GM12878 (cell line): ENCODE data around the gene VPS8. TPM values are rescaled to one million over a fixed set of nuclear protein-coding genes. Genes with fewer than 3 reads are reported as not detected.

Experiments
- ATAC-seq: fragments of 200-7000 bp; cut with Tn5 transposase; 3 replicates; pipeline ENCODE4 v1.9.1; 2020; ENCODE audit warnings: mild to moderate bottlenecking, moderate library complexity
- BruUV-seq: library from RNA; stranded (reverse); fragments of 400-500 nt; replicated peaks from 2 replicates; lab custom pipeline; 2021; lab: Mats Ljungman, UMichigan
- CTCF ChIA-PET: fragments of 300-600 bp; sonication (Branson Sonifier 250); formaldehyde crosslinking; extraction: SDS; loops from one replicate; lab custom pipeline; 2021; ENCODE audit warnings: inconsistent platforms; lab: Yijun Ruan, JAX
- POLR2A ChIA-PET: fragments of 350-600 bp; formaldehyde crosslinking; extraction: SDS; loops from one replicate; lab custom pipeline; 2021; ENCODE audit warnings: inconsistent platforms; lab: Charles Lee
- RAD21 ChIA-PET: fragments of 300-600 bp; sonication (Branson Sonifier 250); formaldehyde crosslinking; loops from one replicate; lab custom pipeline; 2023; ENCODE audit warnings: antibody characterized with exemption; ENCODE audit not compliant: unreplicated experiment; lab: Charles Lee
- SMC1A ChIA-PET: fragments of 300-600 bp; sonication (Branson Sonifier 250); formaldehyde crosslinking; loops from one replicate; lab custom pipeline; 2023; ENCODE audit not compliant: unreplicated experiment, uncharacterized antibody; lab: Charles Lee
- DNase-seq: peaks from one replicate; pipeline ENCODE4 v3.0.0-alpha.2; 2011; ENCODE audit warnings: low read depth, low spot score
- FAIRE-seq: peaks from 3 replicates; lab custom pipeline; 2011; peaks lifted over from hg19 to GRCh38; lab: Jason Lieb, UNC
- H2AFZ ChIP-seq: 2 replicates; pipeline ENCODE4 v1.6.0; 2011; ENCODE audit warnings: low read depth, low read length, control low read depth; ENCODE audit not compliant: control insufficient read depth
- H3K27ac ChIP-seq: 2 replicates; pipeline ENCODE4 v1.5.1; 2011; ENCODE audit warnings: control low read depth; ENCODE audit not compliant: control insufficient read depth, insufficient read depth
- H3K27me3 ChIP-seq, 2 experiments: replicated peaks in 1 of 2; 2 replicates each; pipeline versions ENCODE4 v1.6.0 to v1.6.1; 2011; ENCODE audit warnings: low read length in 1 of 2; ENCODE audit not compliant: control insufficient read depth in 2 of 2, insufficient read depth in 2 of 2
- H3K36me3 ChIP-seq, 2 experiments: 2 replicates each; pipeline ENCODE4 v1.5.1; 2011; ENCODE audit warnings: low read length in 1 of 2; ENCODE audit not compliant: control insufficient read depth in 2 of 2, insufficient read depth in 2 of 2
- H3K4me1 ChIP-seq: 2 replicates; pipeline ENCODE4 v1.6.1; 2011; ENCODE audit warnings: mild to moderate bottlenecking, low read length, moderate library complexity, mixed read lengths; ENCODE audit not compliant: control insufficient read depth, insufficient read depth
- H3K4me2 ChIP-seq: 2 replicates; pipeline ENCODE4 v1.6.0; 2011; ENCODE audit warnings: control low read depth; ENCODE audit not compliant: control insufficient read depth, insufficient read depth
- H3K4me3 ChIP-seq: fragments of 200-600 bp; sonication (generic); 2 replicates; pipeline ENCODE4 v1.5.1; 2016
- H3K79me2 ChIP-seq: 2 replicates; pipeline ENCODE4 v1.6.0; 2011; ENCODE audit warnings: low read length; ENCODE audit not compliant: control insufficient read depth, insufficient read depth
- H3K9ac ChIP-seq: 2 replicates; pipeline ENCODE4 v1.8.0; 2011; ENCODE audit warnings: low read length, control low read depth, mixed read lengths; ENCODE audit not compliant: control insufficient read depth, insufficient read depth
- H3K9me3 ChIP-seq: replicated peaks from 3 replicates; pipeline ENCODE4 v1.5.1; 2011; ENCODE audit warnings: mild to moderate bottlenecking, low read length; ENCODE audit not compliant: control insufficient read depth, insufficient read depth
- H4K20me1 ChIP-seq: 2 replicates; pipeline ENCODE4 v1.6.0; 2011; ENCODE audit not compliant: control insufficient read depth, insufficient read depth
- DPF2 ChIP-seq: fragments of 450-650 bp; IDR thresholded peaks from 2 replicates; pipeline ENCODE4 v1.6.1; 2017; ENCODE audit warnings: mild to moderate bottlenecking
- EED ChIP-seq: sonication (generic); IDR thresholded peaks from 2 replicates; pipeline ENCODE4 v1.6.1; 2016; ENCODE audit warnings: antibody characterized with exemption, low read depth
- HDAC2 ChIP-seq: fragments of 200-600 bp; sonication (generic); IDR thresholded peaks from 2 replicates; pipeline ENCODE4 v1.6.1; 2017
- KDM1A ChIP-seq: fragments of 200-600 bp; sonication (generic); IDR thresholded peaks from 2 replicates; pipeline ENCODE4 v1.6.1; 2016; ENCODE audit warnings: borderline replicate concordance
- NR2F1 ChIP-seq: fragments of 450-650 bp; conservative IDR thresholded peaks from 2 replicates; pipeline ENCODE4 v1.6.1; 2017; ENCODE audit warnings: mild to moderate bottlenecking
- POLR2A ChIP-seq: IDR thresholded peaks from 2 replicates; pipeline ENCODE4 v1.6.1; 2011; ENCODE audit warnings: low read depth, mild to moderate bottlenecking, low read length
- RBBP5 ChIP-seq: fragments of 200-600 bp; sonication (generic); conservative IDR thresholded peaks from 2 replicates; pipeline ENCODE4 v1.6.1; 2016
- RELA ChIP-seq: fragments of 450-650 bp; IDR thresholded peaks from 2 replicates; pipeline ENCODE4 v1.8.0; 2014; ENCODE audit warnings: borderline replicate concordance; ENCODE audit not compliant: partially characterized antibody
- SIN3A ChIP-seq: IDR thresholded peaks from 2 replicates; pipeline ENCODE4 v1.6.1; 2012; ENCODE audit warnings: low read depth, low read length, improper control_type of control experiment
- SMAD1 ChIP-seq: fragments of 450-650 bp; IDR thresholded peaks from 2 replicates; pipeline ENCODE4 v1.6.1; 2018; ENCODE audit warnings: mild to moderate bottlenecking, low read depth; ENCODE audit not compliant: partially characterized antibody
- SMARCA5 ChIP-seq: fragments of 450-650 bp; IDR thresholded peaks from 2 replicates; pipeline ENCODE4 v1.6.1; 2017; ENCODE audit warnings: mild to moderate bottlenecking
- TARDBP ChIP-seq: IDR thresholded peaks from 2 replicates; pipeline ENCODE4 v1.6.1; 2016; ENCODE audit warnings: borderline replicate concordance
- TCF7 ChIP-seq: IDR thresholded peaks from 2 replicates; pipeline ENCODE4 v1.6.1; 2014; ENCODE audit warnings: antibody characterized with exemption, borderline replicate concordance
- YBX1 ChIP-seq: fragments of 450-650 bp; IDR thresholded peaks from 2 replicates; pipeline ENCODE4 v1.6.1; 2016; ENCODE audit warnings: antibody characterized with exemption
- ZZZ3 ChIP-seq: IDR thresholded peaks from 2 replicates; pipeline ENCODE4 v1.6.1; 2011; ENCODE audit warnings: low read depth; ENCODE audit not compliant: control insufficient read depth, insufficient read length
- WGBS: methylation state at CpG from one replicate; pipeline ENCODE4 v1.1.6; 2016; ENCODE audit warnings: low lambda C conversion rate; ENCODE audit not compliant: insufficient replicate concordance, insufficient coverage; ENCODE audit errors: missing lambda C conversion rate; 5-methylcytosine and 5-hydroxymethylcytosine counted together
- in situ Hi-C: fragments of 300-500 bp; cut with MboI; formaldehyde crosslinking; loops from 9 replicates; pipeline ENCODE4 v1.14.3; 2018; ENCODE audit warnings: mixed read lengths
- intact Hi-C: fragments of 100-400 bp; cut with micrococcal nuclease; formaldehyde crosslinking; loops from one replicate; pipeline ENCODE4 v1.14.2; 2022; ENCODE audit not compliant: unreplicated experiment
- polyA plus RNA-seq, 11 experiments: library from polyadenylated mRNA; depleted of rRNA in 4 of 11; unstranded in 6 of 11; stranded (reverse) in 5 of 11; fragments of >200 nt; fragmentation: Nextera tagmentation in 4 of 11; fragmentation: Illumina TruSeq in 1 of 11; extraction: Ambion mirVana in 4 of 11; extraction: Trizol in 1 of 11; gene quantifications; 1 replicate in 1 of 11; 2 replicates in 10 of 11; pipeline versions ENCODE4 v1.2.1 to v1.2.3, GENCODE V29; 2011 to 2016; ENCODE audit warnings: inconsistent platforms in 2 of 11, missing spikeins in 2 of 11, low read depth in 1 of 11
- total RNA-seq, 4 experiments: library from RNA; depleted of rRNA in 3 of 4; stranded (reverse); fragments of >200 nt in 3 of 4; fragmentation: Illumina TruSeq in 1 of 4; extraction: Trizol in 1 of 4; gene quantifications; 2 replicates each; pipeline versions ENCODE4 v1.2.1 to v1.2.3, GENCODE V29; 2013 to 2021
- TF ChIP-seq, protein P1 (sequence below): fragments of 450-650 bp; IDR thresholded peaks from 2 replicates; pipeline ENCODE4 v1.6.1; 2016; ENCODE audit warnings: mild to moderate bottlenecking, moderate library complexity, borderline replicate concordance
- TF ChIP-seq, protein P2 (sequence below): fragments of 450-650 bp; IDR thresholded peaks from 2 replicates; pipeline ENCODE4 v1.6.1; 2017; ENCODE audit warnings: mild to moderate bottlenecking, low read depth, inconsistent platforms; ENCODE audit not compliant: poor library complexity, severe bottlenecking

Gene VPS8
- total and polyA plus RNA-seq, 10 of the 15 experiments (the other 5 are each of a cell fraction or from before 2014, with no cell fraction given): 8.9 to 34.7 (median 20.9) TPM

DNA sequence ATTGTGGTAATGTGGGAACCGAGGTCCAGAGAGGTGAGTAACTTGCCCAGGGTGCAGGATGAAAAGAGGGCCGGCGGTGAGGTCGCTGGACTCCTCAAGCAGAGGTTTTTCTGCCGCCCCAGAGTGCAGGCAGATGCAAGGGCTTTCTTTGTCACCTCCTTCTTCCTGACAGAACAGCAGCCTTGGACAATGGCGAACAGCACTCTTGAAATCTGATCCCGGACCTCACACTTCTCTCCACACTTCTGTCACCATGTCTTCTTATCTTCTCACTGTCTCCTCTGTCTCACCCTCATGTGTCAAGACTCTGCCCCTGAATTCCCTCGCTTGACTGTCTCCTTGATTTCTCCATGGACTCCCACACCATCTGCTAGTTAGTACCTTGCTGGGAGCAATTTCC lies 15.4 kb upstream of the VPS8 start (continued):
- TF ChIP-seq DPF2 (no peak), KDM1A (no peak), SMARCA5 (no peak), HDAC2 (no peak), TARDBP (no peak), NR2F1 (no peak), TCF7 (no peak), YBX1 (no peak), RBBP5 (no peak), EED (no peak)
- TF ChIP-seq, protein P1, sequence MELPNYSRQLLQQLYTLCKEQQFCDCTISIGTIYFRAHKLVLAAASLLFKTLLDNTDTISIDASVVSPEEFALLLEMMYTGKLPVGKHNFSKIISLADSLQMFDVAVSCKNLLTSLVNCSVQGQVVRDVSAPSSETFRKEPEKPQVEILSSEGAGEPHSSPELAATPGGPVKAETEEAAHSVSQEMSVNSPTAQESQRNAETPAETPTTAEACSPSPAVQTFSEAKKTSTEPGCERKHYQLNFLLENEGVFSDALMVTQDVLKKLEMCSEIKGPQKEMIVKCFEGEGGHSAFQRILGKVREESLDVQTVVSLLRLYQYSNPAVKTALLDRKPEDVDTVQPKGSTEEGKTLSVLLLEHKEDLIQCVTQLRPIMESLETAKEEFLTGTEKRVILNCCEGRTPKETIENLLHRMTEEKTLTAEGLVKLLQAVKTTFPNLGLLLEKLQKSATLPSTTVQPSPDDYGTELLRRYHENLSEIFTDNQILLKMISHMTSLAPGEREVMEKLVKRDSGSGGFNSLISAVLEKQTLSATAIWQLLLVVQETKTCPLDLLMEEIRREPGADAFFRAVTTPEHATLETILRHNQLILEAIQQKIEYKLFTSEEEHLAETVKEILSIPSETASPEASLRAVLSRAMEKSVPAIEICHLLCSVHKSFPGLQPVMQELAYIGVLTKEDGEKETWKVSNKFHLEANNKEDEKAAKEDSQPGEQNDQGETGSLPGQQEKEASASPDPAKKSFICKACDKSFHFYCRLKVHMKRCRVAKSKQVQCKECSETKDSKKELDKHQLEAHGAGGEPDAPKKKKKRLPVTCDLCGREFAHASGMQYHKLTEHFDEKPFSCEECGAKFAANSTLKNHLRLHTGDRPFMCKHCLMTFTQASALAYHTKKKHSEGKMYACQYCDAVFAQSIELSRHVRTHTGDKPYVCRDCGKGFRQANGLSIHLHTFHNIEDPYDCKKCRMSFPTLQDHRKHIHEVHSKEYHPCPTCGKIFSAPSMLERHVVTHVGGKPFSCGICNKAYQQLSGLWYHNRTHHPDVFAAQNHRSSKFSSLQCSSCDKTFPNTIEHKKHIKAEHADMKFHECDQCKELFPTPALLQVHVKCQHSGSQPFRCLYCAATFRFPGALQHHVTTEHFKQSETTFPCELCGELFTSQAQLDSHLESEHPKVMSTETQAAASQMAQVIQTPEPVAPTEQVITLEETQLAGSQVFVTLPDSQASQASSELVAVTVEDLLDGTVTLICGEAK: no peak

DNA sequence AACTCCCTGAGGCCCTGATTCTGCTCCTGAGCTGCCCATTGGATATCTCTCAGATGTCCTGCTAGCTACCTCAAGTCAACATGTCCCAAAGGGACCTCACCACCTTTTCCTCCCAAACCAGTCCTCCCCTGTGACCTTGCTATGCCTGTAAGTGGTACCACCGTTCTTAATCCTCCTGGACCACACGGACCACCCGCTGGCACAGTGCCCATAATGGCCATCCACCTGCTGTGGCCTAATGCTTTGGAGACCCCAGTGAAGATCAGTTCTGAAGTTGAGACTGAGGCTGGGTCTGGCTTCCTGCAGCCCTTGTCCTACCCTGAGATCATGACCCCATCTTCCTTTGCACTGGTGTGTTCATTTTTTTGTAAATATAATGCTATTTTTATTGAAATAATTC lies 15.0 kb upstream of the VPS8 start:
- H3K27ac ChIP-seq: no peak overlapping the region
- no peak overlapping the region for H3K4me3 ChIP-seq
- no peak overlapping the region for H3K9ac ChIP-seq
- no TSS peak for BruUV-seq
- H3K4me2 ChIP-seq: no peak overlapping the region
- no peaks in the 10 kb centered on the region; a peak in 1 of 4 replicates for H3K27me3 ChIP-seq
- CTCF ChIA-PET: no interaction called here
- no peaks in the 10 kb centered on the region for H3K4me1 ChIP-seq
- H3K79me2 ChIP-seq: no peaks in the 10 kb centered on the region
- RAD21 ChIA-PET: no interaction called here
- no peak for FAIRE-seq
- intact Hi-C loops (no loop called here), in situ Hi-C loops (no loop called here)
- TF ChIP-seq ZZZ3: no peak
- TF ChIP-seq RELA: no peak
- TF ChIP-seq SMAD1: no peak
- no peak for TF ChIP-seq SIN3A
- no peak for TF ChIP-seq POLR2A
- TF ChIP-seq, protein P2, sequence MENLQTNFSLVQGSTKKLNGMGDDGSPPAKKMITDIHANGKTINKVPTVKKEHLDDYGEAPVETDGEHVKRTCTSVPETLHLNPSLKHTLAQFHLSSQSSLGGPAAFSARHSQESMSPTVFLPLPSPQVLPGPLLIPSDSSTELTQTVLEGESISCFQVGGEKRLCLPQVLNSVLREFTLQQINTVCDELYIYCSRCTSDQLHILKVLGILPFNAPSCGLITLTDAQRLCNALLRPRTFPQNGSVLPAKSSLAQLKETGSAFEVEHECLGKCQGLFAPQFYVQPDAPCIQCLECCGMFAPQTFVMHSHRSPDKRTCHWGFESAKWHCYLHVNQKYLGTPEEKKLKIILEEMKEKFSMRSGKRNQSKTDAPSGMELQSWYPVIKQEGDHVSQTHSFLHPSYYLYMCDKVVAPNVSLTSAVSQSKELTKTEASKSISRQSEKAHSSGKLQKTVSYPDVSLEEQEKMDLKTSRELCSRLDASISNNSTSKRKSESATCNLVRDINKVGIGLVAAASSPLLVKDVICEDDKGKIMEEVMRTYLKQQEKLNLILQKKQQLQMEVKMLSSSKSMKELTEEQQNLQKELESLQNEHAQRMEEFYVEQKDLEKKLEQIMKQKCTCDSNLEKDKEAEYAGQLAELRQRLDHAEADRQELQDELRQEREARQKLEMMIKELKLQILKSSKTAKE: no peak
- H2AFZ ChIP-seq: no peak overlapping the region
- 10% methylated on average over 3 of the region's 3 CpGs for WGBS
- POLR2A ChIA-PET: no interaction called here
- H4K20me1 ChIP-seq: no peaks in the 10 kb centered on the region
- ATAC-seq: no peak
- no peak for DNase-seq
- H3K9me3 ChIP-seq: no peaks in the 10 kb centered on the region
- H3K36me3 ChIP-seq: no peaks in the 10 kb centered on the region
- SMC1A ChIA-PET: no interaction called here
